HG02759 (cell line): Measurements from ENCODE around the gene VWDE.

Source experiments
- ATAC-seq: cut with Tn5 transposase; IDR thresholded peaks from one replicate; pipeline ENCODE4 v1.9.1; 2021; ENCODE audit warnings: mild to moderate bottlenecking, moderate library complexity; ENCODE audit not compliant: unreplicated experiment

Gene VWDE

GRCh38 chr7:12294701-12295100 lies 109.0 kb downstream of the VWDE start:
- ATAC-seq: peak; percentile 58

GRCh38 chr7:12291870-12292269 lies 111.8 kb downstream of the VWDE start:
- no peak for ATAC-seq

GRCh38 chr7:12290761-12291160 lies 112.9 kb downstream of the VWDE start:
- ATAC-seq: no peak

GRCh38 chr7:12289996-12290395 lies 113.7 kb downstream of the VWDE start:
- no peak for ATAC-seq

GRCh38 chr7:12287901-12288300 lies 115.8 kb downstream of the VWDE start:
- no peak for ATAC-seq

- no peak for ATAC-seq
These were observed 122.6 kb downstream of the VWDE start for GRCh38 chr7:12281038-12281437.
